Right lung (tissue), 5 donors: ENCODE data around the gene ACACB. TPM values are rescaled to one million over a fixed set of nuclear protein-coding genes. Genes with fewer than 3 reads are reported as not detected.
"Not testable (repeated sequence)": the region's sequence is repeated elsewhere in the genome, so short reads cannot be mapped to it uniquely, and the experiment has no call there.

Source experiments
- DNase-seq, 2 donors: peaks; one replicate each; pipeline ENCODE4 v3.0.0-alpha.2; 2013
- polyA plus RNA-seq, 5 donors: library from polyadenylated mRNA; unstranded; fragments of 120-200 nt; gene quantifications; one replicate each; pipeline versions ENCODE4 v1.2.1 to v1.2.3, GENCODE V29; 2013; ENCODE audit warnings: inconsistent platforms in 1 of 5, low replicate concordance in 1 of 5; ENCODE audit not compliant: insufficient read length in 5 of 5, insufficient read depth in 1 of 5

Gene ACACB
- polyA plus RNA-seq, 5 donors = 9.9 to 15.2 (median 13.7) TPM

DNA sequence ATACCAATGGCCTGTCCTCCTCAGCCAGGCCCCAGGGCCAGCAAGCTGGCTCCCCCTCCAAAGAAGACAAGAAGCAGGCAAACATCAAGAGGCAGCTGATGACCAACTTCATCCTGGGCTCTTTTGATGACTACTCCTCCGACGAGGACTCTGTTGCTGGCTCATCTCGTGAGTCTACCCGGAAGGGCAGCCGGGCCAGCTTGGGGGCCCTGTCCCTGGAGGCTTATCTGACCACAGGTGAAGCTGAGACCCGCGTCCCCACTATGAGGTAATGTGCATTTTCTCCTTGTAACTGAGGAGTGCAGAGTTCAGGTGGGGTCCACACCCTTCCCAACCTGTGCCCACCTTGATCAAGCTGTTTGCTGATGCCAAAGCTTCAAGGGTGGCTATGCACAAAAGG is 23.4 kb downstream of the ACACB start:
- DNase-seq = no peak

DNA sequence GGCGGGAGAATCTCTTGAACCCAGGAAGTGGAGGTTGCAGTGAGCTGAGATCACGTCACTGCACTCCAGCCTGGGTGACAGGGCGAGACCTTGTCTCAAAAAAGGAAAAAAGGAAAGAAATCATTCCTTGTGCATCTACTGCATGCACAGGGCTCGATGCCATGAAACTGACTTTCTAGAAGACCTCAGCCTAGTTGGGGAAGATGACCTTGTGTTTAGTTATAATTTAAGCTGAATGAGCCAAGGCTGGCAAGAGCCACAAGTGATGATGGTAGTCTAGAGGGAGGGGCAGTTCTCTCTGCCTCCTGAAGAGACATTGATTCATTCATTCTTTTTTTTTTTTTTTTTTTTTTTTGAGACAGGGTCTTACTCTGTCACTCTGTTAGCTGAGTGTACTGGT is 24.2 kb downstream of the ACACB start:
- DNase-seq = no peak

DNA sequence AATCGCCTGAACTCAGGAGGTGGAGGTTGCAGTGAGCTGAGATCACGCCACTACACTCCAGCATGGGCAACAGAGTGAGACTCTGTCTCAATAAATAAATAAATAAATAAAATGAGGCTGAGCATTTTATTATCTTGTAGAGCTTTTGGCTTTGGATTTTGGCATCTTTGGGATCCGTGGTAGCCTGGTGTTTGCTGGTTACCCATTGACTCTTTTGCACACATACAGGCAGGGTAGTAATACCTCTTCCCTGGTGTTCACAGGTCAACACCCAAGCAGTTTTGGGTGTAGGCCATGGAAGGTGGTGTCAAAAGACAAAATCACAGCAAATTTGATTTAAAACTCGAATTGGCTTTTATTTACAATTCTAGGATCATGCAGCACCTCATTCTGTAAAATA is 27.8 kb downstream of the ACACB start:
- no peak for DNase-seq

GRCh38 chr12:109147126-109147525 is 30.7 kb downstream of the ACACB start:
- not testable (repeated sequence) for DNase-seq

DNA sequence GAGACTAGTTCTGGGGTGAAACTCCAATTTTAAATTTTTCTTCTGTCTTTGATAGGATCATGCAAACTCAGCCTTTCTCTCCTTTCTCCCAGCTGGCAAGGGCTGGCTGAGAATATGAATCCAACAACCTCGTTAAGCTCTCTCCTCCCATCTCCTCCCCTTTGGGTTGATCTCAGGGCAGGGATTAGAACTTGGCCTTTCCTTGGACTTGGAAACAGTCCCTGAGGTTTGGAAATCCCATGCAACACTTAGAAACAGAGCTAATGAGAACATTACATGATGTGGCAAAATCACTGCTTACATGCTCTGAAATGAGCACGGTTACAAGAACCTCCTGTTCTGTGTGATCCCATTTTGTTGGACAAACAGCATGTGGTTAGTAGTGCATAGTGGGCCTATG is 31.6 kb downstream of the ACACB start:
- peak; percentile 84 to 89 for DNase-seq

DNA sequence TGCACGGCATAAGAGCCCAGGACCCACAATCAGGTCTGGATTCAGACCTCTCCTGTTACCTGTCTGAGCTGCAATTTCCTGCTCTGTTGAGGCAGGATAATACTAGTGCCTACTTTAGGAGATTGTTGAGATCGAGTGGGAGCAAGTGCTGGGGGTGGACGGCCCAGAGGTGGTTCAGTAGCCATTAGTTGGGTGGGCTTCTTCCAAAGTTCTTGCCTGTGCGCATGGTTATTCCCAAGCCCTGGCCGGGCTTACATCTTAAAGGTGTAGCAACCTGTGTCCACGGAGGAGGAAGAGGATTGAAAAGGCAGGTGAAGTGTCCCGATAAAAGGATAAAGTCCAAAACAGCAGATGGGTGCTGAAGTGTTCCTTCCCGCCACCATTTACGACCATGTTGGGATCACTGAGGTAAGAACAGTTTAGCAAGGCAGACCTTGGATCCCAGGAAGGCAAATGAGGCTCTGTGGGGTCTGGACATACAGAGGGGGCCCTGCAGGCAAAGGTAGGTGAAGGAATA is 33.8 kb downstream of the ACACB start:
- no peak for DNase-seq

DNA sequence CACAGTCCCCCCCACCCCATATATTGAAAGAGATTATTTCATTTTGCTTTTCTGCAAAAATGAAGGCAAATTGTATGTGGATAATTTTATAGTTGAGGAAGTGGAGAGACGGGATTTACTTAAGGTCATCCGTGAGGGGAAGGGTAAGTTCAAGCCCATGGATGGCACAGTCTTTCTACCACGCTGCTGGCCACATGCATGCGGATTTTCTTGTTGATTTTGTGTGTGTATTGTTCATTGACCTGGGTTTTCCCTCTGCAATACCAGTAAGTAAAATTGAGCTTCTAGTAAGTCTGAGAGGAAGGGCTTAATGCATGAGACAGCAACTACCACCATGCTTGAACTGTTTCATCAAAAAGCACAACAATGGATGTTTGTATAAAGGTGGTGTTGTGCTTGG is 35.1 kb downstream of the ACACB start:
- no peak for DNase-seq

GRCh38 chr12:109153821-109154441 is 37.5 kb downstream of the ACACB start:
- no peak for DNase-seq

- DNase-seq = peak; percentile 77 to 78
These were observed 38.4 kb downstream of the ACACB start for GRCh38 chr12:109154451-109155438.

DNA sequence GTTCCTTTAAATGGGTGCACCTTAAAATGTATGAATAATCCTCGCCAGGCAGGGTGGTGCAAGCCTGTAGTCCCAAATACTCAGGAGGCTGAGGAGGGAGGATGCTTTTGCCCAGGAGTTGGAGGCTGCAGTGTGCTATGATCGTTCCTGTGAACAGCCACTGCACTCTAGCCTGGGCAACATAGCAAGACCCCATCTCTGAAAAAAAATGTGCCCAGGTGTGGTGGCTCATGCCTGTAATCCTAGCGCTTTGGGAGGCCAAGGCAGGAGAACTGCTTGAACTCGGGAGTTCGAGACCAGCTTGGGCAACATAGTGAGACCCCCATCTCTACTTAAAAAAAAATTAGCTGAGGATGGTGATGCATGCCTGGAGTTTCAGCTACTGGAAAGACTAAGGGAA is 39.6 kb downstream of the ACACB start:
- no peak for DNase-seq

- no peak for DNase-seq
These were observed 40.2 kb downstream of the ACACB start for GRCh38 chr12:109156586-109156985.

GRCh38 chr12:109157986-109158385 is 41.6 kb downstream of the ACACB start:
- no peak for DNase-seq

GRCh38 chr12:109160433-109160832 is 44.0 kb downstream of the ACACB start:
- no peak for DNase-seq

DNA sequence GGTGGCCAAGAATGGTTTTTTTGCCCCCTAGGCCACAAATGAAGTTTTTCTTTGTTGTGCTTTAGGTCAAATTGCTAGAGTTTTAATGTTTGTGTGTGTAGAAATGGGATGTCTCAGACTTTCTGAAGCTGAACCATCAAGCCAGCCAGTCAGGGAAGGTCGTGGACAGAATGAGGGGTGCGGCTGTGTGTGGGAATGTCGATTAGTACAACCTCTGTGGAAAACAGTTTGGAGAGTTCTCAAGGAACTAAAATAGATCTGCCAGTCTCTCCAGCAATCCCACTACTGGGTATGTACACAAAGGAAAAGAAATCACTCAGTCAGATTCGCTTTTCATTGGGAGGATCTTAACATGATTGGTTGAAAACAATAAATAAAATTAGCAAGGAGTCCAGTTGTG is 44.5 kb downstream of the ACACB start:
- DNase-seq = no peak

DNA sequence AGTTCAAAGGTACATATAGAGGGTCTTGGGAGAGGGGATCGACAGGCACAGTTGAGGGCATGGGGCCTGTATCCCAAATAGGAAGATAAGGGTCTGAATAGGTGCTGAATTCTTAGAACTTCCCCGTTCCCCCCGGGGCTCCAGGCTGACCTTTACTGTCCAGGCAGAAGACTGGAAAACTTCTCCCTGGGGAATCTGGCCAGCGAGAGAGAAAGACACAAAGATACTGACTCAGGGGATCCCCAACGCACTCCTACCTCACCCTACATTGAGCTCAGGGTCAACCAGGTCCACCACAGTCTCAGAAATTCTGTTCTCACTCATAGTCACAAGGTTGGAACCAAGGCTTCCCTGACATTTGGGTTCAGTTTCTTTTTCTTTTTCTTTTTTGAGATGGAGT is 46.2 kb downstream of the ACACB start:
- no peak for DNase-seq

- DNase-seq = no peak
These were observed 46.8 kb downstream of the ACACB start for GRCh38 chr12:109163167-109163566.

- no peak for DNase-seq
These were observed 49.2 kb downstream of the ACACB start for GRCh38 chr12:109165599-109165998.

GRCh38 chr12:109166371-109166770 is 50.0 kb downstream of the ACACB start:
- no peak for DNase-seq

- no peak for DNase-seq
These were observed 51.4 kb downstream of the ACACB start for GRCh38 chr12:109167781-109168180.

- DNase-seq = no peak
These were observed 52.9 kb downstream of the ACACB start for GRCh38 chr12:109169262-109169661.

- DNase-seq = peak in 1 of 2 donors; percentile 10
These were observed 53.3 kb downstream of the ACACB start for GRCh38 chr12:109169686-109170085.

DNA sequence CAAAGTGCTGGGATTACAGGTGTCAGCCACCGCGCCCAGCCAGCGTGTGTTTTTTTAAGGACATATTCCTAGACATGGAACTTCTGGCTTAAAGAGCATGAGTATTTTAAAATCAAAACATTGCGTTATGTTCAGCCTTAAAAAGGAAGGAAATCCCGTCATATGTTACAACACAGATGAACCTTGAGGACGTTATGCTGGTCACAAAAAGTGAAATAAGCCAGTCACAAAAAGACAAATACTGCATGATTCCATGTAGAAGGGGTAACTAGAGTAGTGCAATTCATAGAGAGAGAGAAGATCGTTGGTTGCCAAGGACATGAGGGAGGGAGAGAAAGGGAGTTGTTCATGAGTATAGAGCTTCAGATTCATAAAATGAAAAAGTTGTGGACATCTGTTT is 53.9 kb downstream of the ACACB start:
- DNase-seq = no peak

DNA sequence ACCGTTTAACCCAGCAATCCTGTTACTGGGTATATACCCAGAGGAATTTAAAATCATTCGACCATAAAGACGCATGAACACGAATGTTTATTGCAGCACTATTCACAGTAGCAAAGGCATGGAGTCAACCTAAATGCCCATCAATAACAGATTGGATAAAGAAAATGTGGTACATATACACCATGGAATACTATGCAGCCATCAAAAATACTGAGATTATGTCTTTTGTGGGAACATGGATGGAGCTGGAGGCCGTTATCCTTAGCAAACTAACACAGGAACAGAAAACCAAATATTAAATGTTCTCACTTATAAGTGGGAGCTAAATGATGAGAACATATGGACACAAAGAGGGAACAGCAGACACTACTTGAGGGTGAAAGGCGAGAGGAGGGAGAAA is 56.4 kb downstream of the ACACB start:
- not testable (repeated sequence) for DNase-seq
